HG03025 (cell line): Measurements from ENCODE around the gene ZNF865.

ENCODE experiments used
- ATAC-seq: cut with Tn5 transposase; IDR thresholded peaks from one replicate; pipeline ENCODE4 v1.9.1; 2021; ENCODE audit warnings: mild to moderate bottlenecking, moderate library complexity; ENCODE audit not compliant: unreplicated experiment, low FRiP score

The ZNF865 gene

GRCh38 chr19:55643003-55643886 lies 37.8 kb downstream of the ZNF865 start, which contains the start of gene ZNF581:
Gene ZNF581 (plus strand): TSS chr19:55643649. CDS start chr19:55644572, 923 bp downstream.
- ATAC-seq = no peak

DNA sequence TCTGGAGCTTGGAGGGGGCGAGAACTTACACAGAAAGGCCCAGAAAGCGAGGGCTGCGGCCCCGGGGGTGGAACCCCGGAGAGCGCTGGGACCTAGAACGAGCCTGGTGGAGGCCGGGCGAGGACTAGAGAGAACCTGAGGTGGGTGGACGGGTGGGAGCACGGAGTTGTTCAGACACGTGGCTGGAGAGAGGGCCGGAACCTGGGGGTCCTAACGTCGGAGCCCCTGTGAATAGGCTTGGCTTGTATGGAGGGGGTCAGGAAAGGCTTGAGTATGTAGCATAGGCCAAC lies 38.4 kb downstream of the ZNF865 start:
- ATAC-seq = no peak

GRCh38 chr19:55644191-55644833 lies 38.9 kb downstream of the ZNF865 start:
- no peak for ATAC-seq

- no peak for ATAC-seq
Measured at GRCh38 chr19:55644842-55645511, 39.5 kb downstream of the ZNF865 start.

- ATAC-seq = no peak
Measured at GRCh38 chr19:55645512-55645881, 40.0 kb downstream of the ZNF865 start.

- no peak for ATAC-seq
Measured at GRCh38 chr19:55646889-55647731, 41.7 kb downstream of the ZNF865 start.

DNA sequence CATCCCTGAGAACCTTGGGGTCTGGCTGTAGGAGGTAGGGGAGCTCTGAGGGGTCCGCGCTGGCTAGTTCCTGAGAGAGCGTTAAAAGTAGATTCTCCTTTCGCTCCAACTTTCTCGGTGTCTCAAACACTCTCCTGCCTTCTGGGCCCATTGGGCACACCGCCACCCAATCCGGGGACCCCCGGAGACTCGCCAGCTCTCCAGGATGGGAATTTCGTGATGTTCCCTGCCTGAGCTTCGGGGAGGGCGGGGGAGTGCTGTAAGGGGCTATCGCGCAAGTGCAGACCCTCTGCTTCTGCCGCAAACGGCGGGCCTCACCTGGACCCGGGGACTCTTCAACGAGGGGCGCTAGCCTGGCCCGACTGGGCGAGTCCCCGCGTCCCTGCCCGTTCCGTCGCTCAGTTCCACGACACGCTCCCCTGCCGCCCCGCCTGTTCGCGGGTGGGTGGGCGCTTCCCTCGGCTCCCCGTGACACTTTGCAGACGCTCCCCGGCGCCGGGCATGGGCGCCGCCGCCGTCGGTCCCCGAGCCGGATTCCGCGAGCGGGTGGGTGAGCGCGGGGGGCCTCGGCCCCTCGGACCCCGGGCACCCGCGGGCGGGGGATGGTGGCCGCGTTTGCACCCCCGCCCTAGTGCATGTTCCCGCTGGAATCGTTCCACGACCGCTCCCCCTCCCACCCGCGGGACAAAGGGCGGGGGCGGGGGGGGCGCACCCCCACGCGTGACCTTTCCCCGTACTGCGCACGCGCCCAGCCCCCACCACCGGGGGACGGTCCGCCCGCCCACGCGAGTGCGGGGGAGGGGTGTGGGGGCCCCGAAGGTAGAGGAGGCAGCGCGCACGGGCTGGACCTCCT lies 42.5 kb downstream of the ZNF865 start, which contains the start of gene CCDC106:
Gene CCDC106 (plus strand): TSS at position 481 of the 853 bp plus-strand sequence. CDS start 835 bp downstream, outside the sequence.
- ATAC-seq = no peak

DNA sequence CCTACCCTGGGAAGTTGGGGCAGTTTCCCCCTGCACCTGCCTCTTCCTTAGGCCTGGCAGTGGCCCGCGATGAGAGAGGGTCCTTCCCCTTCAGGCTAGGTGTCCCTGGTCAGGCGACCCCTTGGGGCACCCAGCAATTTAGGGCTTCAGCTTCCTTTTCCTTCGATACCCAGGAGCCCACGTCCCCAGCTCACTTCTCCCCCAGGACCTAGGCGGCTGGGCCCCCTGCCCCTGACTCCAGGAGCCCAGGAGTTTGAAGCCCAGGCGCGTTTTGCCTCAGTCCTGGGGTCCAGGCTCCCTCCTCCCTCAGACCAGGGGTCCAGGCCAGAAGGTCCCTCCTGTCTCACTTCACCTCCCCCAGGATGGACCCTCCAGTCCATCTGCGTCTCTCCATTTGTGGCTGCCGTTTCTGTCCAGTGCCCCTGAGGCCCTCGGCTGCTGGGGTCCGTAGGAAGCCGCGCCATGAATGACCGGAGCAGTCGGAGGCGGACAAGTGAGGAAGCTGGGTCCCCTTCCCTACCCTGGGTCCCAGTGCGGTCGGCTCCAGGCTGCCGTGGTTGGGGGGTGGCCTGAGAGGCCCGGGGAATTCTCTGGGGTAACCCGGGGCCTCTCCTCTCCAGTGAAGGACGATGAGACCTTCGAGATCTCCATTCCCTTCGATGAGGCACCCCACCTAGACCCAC lies 43.3 kb downstream of the ZNF865 start:
- ATAC-seq = no peak

GRCh38 chr19:55649268-55650125 lies 44.0 kb downstream of the ZNF865 start:
- ATAC-seq = no peak

- no peak for ATAC-seq
Measured at GRCh38 chr19:55650126-55650557, 44.7 kb downstream of the ZNF865 start.

DNA sequence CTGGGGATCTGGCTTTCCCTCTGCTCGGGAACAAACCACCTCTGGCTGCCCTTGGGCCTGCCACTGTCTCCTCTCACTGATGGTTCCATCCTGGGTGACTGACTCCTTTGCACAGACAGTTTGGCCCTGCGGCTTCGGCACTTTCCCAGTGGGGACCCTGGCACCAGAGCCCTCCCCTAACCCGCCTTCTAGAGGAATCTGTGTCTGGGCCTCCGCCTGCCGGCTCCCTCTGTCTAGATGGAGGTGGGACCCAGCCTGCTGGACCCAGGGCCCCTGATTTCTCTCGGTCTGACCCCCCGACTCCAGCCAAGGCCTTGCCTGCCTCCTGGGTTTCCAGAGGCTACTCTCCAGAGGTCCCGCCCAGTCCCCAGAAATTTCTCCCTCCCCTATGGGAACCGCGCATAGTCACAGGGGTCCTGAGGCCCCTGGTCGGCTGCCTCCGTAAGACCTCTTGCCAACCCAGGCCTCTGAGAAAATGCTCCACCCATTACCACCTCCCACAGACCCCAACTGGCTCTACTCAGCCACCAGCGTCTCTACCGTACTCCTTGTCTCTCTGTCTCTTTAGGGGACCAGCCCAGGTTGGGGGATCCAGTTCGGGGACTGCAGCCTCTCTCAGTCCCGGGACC lies 45.3 kb downstream of the ZNF865 start:
- no peak for ATAC-seq

GRCh38 chr19:55651236-55651635 lies 45.8 kb downstream of the ZNF865 start:
- ATAC-seq = no peak

GRCh38 chr19:55652311-55653128 lies 47.1 kb downstream of the ZNF865 start:
- no peak for ATAC-seq

DNA sequence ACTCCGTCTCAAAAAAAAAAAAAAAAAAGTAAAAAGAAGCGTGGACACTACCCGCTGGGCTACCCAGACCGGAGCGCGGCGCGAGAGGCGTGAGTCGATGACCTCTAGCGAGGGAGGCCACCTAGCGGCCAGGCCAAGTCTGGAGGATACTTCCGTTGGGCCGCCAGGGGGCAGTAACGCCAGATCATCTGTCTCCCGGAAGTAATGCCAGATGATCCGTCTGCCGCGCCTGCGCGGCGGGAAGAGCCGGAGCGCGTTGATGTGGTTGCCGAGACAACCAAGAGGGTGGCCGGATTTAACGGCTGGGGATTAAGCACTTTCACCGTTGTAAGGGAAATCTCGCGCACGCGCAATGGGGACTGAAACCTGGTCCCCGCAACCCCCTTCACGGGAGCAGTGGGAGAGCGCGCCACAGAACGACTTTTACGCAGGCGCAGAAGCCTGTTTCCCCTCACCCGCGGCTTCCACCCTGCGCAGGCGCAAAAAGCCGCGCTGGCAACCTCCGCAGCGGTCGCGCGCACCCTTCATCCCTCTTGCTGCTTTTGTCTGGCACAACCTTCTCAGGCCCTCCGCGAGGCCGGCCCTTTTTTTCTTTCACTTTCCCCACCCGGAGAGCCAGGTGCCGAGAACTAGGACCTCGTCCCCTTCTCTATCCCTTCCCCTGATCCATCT lies 48.3 kb downstream of the ZNF865 start:
- ATAC-seq = peak; percentile 38

DNA sequence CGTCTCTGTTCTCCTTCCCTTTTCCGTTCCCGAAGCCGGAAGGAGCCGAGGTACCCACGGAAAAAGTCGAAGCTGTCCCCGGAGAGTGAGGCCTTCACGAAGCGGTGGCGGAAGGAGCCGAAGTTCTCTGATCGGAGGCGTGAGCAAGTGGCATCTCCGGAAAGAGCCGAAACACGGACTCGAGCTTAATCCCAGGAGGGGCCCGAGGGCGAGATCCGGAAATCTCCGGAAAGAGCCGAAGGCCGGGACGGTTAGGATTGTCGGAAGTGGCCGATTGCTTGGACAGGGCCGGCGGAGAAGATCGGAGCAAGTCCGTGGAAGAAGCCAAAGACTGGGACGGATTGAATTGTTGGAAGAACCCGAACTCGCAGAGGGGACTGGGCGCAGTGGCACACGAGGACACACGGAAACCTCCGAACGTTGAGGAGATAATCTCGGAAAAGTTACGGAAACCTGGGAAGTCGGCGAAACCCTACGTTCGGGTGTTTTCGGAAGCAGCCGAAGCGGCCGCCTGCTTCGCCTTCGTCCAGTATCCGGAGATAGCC lies 48.9 kb downstream of the ZNF865 start:
- peak; percentile 52 for ATAC-seq
